Middle frontal gyrus (tissue), 1 donor: ENCODE measurements around the gene BMERB1.
A peak's percentile ranks its signal among the peaks of the same experiment; 100 is the strongest.
"Not testable (repeated sequence)": the region's sequence is repeated elsewhere in the genome, so short reads cannot be mapped to it uniquely, and the experiment has no call there.

Source experiments
- DNase-seq: peaks from one replicate; pipeline ENCODE4 v3.0.0-alpha.2; 2015; ENCODE audit warnings: low spot score; ENCODE audit errors: extremely low spot score

The BMERB1 gene

GRCh38 chr16:15434425-15435215, at the start of gene BMERB1:
Gene BMERB1, plus strand, starts transcription at chr16:15434588. Its CDS starts 66 bp downstream, at chr16:15434654.
- DNase-seq, result peak; percentile 72

GRCh38 chr16:15388060-15388459, 46.3 kb upstream of the BMERB1 start:
- DNase-seq, result not testable (repeated sequence)

- not testable (repeated sequence) for DNase-seq
Measured at GRCh38 chr16:15389916-15390315, 44.5 kb upstream of the BMERB1 start.

GRCh38 chr16:15393025-15393424, 41.4 kb upstream of the BMERB1 start:
- DNase-seq, result not testable (repeated sequence)

DNA sequence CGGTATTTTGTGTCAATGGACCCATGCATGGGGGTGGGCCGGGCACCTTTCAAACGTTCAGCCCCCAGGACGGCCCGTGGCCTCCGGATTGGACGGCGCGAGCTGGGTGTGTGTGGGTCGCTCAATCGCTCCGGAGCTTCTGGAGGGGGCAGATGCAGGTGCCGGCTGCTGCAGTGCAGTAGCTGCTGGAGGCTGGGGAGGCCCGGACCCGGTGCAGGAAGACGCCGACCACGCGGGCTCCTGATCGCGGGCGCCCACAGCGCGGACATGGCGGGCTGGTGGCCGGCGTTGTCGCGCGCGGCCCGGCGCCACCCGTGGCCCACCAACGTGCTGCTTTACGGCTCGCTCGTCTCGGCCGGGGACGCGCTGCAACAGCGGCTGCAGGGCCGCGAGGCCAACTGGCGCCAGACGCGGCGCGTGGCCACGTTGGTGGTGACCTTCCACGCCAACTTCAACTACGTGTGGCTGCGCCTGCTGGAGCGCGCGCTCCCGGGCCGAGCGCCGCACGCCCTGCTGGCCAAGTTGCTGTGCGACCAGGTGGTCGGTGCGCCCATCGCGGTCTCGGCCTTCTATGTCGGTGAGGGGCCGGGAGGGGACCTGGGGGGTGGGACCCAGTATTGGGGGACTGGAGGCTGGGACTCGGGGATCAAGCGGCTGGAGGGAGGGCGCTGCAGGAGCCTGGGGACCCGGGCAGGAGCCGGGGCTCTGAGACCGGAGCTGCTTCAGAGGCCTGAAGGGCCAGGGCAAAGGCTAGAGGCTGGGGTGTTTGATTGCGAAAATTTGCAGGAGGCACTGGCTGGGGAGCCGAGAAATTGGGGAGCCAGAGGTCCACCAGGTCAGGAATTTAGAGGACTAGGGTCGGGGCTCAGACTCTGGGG, 38.5 kb upstream of the BMERB1 start, which contains the start of gene MPV17L:
TSS of gene MPV17L (plus strand) at position 124 of the 878 bp plus-strand sequence. CDS start at position 268, 144 bp downstream.
- not testable (repeated sequence) for DNase-seq

DNA sequence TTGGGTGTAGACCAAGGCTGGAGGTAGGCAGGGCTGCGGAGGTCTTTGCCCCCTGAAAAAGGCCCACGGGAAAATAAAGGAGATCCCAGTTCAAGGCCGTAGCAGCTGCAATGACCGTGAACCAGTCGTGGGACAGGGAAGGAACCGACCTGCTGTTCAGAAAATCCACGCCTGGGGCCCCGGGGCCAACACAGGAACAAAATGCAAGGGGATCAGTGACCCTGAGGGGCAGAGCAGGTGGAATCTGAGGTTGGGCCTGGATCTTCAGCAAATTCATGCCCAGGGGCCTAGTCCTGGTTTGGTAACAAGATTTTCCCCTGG, 37.9 kb upstream of the BMERB1 start:
- DNase-seq, result not testable (repeated sequence)

DNA sequence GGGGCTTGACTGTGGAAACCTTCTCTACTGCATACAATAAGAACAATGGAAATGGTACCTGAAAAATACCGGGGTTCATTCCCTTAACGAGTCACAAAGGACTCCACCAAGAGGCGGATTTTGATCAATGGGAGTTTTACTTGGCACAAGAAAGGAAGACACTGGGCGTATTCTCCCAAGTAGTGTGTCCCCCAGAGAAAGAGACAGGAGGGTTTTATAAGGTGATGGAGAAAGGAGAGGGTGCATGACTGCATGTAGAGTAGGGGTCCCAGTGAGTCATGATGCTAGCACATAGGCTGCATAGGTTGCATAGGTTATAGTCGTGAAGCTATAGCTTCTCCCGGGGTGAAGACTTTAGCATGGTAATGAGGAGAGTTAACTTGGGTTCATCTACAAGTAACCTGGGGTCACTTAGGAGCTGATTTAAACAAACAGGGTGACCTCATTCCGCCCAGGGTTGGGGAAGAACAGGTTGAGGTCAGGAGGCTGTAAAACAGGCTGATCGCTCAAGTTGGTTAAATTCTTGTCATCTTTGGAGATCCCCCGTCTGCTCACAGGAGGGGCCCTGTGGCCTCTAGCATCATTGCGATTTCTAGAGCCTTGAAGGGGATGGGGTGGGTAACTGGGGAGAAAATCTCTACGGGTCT, 37.3 kb upstream of the BMERB1 start:
- no peak for DNase-seq

GRCh38 chr16:15398618-15399316, 35.6 kb upstream of the BMERB1 start:
- no peak for DNase-seq

DNA sequence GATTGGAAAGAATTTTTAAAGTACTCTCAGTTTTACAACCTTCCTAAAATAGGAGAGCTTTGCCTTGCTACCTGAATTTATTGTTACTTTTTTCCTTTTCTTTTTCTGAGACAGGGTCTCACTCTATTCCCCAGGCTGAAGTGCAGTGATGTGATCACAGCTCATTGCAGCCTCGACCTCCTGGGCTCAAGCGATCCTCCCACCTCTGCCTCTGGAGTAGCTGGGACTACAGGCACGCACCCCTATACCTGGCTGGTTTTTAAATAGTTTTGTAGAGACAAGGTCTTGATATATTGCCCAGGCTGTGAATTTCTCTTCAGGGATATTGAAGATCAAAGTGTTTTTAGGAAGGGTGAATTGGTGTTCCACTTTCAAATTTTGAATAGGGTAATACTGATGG, 35.1 kb upstream of the BMERB1 start:
- no peak for DNase-seq

GRCh38 chr16:15400314-15400713, 34.1 kb upstream of the BMERB1 start:
- DNase-seq, result not testable (repeated sequence)

- no peak for DNase-seq
Measured at GRCh38 chr16:15401972-15402371, 32.4 kb upstream of the BMERB1 start.

DNA sequence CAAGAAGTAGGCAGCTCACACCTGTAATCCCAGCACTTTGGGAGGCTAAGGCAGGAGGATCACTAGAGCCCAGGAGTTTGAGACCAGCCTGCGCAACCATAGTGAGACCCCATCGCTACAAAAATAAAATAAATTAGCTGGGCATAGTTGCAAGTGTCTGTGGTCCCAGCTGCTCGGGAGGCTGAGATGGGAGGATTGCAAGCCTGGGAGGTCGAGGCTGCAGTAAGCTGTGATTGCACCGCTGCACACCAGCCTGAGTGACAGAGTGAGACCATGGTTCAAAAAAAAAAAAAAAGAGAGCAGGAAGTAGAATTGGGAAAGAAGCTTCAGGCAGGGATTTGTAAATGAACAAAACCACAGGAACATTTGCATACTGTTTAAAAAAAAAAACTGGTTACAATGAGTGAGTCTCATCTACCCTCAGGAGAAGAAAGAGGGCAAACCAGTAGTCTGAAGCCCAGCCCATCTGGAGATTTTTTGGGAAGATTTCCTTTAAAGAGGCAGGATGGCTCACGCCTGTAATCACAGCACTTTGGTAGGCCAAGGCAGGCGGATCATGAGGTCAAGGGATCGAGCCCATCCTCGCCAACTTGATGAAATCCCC, 30.9 kb upstream of the BMERB1 start:
- DNase-seq, result no peak

- not testable (repeated sequence) for DNase-seq
Measured at GRCh38 chr16:15404091-15404490, 30.3 kb upstream of the BMERB1 start.

DNA sequence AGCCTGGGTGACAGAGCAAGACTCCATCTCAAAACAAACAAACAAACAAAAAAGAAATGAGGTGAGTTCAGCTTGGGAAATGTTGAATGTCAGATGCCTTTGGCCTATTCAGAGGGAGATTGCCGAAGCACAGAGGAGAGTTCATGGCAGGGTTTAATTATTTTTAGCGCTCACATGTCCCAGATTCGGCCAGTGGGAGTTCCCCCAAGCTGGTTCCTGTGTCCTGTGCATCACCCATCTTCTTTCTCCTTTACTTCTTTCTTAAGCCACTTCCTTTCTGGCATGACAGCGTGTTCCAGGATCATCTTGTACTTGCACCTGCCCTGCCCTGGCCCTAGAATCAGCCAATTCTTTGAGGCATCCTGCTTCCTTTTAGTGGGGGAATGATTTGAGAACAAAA, 29.6 kb upstream of the BMERB1 start:
- no peak for DNase-seq

- not testable (repeated sequence) for DNase-seq
Measured at GRCh38 chr16:15407756-15408155, 26.6 kb upstream of the BMERB1 start.

GRCh38 chr16:15409476-15409875, 24.9 kb upstream of the BMERB1 start:
- not testable (repeated sequence) for DNase-seq

GRCh38 chr16:15415511-15415985, 18.8 kb upstream of the BMERB1 start:
- no peak for DNase-seq

- no peak for DNase-seq
Measured at GRCh38 chr16:15417197-15417596, 17.2 kb upstream of the BMERB1 start.

DNA sequence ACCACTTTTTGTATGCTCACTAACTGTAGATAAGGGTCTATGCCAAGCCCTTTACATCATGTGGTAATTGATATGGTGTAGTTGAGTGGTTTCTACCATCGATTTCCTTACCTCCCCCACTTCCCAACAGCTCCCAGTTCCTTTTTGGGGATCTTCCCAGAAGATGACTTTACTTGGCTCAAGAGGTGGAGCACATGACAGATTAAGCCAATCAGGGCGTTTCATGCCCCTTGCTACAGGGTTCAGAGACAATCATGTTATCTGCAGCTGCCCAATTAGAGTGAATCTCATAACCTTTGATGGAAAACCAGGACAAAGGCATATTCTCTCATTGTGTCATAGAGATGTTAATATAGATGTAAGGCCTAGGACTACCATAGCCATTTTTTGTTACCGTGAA, 16.2 kb upstream of the BMERB1 start:
- DNase-seq, result no peak

DNA sequence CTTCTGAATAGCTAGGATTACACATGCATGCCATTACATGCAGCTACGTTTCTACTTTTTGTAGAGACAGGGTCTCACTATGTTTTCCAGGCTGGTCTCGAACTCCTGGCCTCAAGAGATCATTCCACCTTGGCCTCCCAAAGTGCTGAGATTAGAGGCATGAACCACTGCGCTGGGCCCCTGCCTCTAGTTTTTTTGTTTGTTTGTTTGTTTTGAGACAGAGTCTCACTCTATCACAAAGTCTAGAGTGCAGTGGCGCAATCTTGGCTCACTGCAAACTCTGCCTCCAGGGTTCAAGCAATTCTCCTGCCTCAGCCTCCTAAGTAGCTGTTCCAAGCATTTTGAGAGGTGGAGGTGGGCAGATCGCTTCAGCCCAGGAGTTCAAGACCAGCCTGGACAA, 12.7 kb upstream of the BMERB1 start:
- DNase-seq, result not testable (repeated sequence)

GRCh38 chr16:15422222-15422621, 12.2 kb upstream of the BMERB1 start:
- DNase-seq, result no peak
